HepG2 (cell line): ENCODE measurements around the gene RESP18.

ENCODE experiments used
- NFE2 ChIP-seq: sonication (generic); formaldehyde crosslinking; IDR thresholded peaks from 2 replicates; pipeline ENCODE4 v1.4.0; 2020; ENCODE audit warnings: missing genetic modification reagents
- NFIC ChIP-seq: IDR thresholded peaks from 2 replicates; pipeline ENCODE4 v1.6.1; 2012; ENCODE audit warnings: mild to moderate bottlenecking, low read length, inconsistent platforms
- ZFX ChIP-seq: sonication (generic); formaldehyde crosslinking; IDR thresholded peaks from 2 replicates; pipeline ENCODE4 v1.4.0; 2020; ENCODE audit warnings: mild to moderate bottlenecking, low read depth, missing genetic modification reagents, moderate library complexity
- ZNF589 ChIP-seq: sonication (generic); formaldehyde crosslinking; conservative IDR thresholded peaks from 2 replicates; pipeline ENCODE4 v1.8.0; 2022; ENCODE audit warnings: mild to moderate bottlenecking, moderate library complexity, missing genetic modification reagents

GRCh38 chr2:219350710-219351221 is 18.2 kb upstream of the RESP18 start:
- TF ChIP-seq ZNF589 = no peak
- no peak for TF ChIP-seq NFIC
- no peak for TF ChIP-seq NFE2 (CRISPR knock-in tag)
- TF ChIP-seq ZFX (CRISPR knock-in tag) = no peak
